ENCODE data around the gene CNKSR3.

- no peak for TF ChIP-seq POLR2A (IDR thresholded peaks at IDR 0.05; ENCODE audit: low read depth, low read length)
- TF ChIP-seq TAF1 (IDR thresholded peaks at IDR 0.05; ENCODE audit: borderline replicate concordance, low read depth, low read length): no peak
These were observed 164.7 kb downstream of the CNKSR3 start for GRCh38 chr6:154345811-154346210.
